WI38 (cell line): Measurements from ENCODE around the gene OR2L2.
"Not testable (repeated sequence)": the region's sequence is repeated elsewhere in the genome, so short reads cannot be mapped to it uniquely, and the experiment has no call there.

Source experiments
- H3K4me3 ChIP-seq: 2 replicates; pipeline ENCODE4 v1.5.1; 2011; ENCODE audit warnings: low read depth, mild to moderate bottlenecking, control low read depth, low read length
- CTCF ChIP-seq: IDR thresholded peaks from 2 replicates; pipeline ENCODE4 v1.5.1; 2012; ENCODE audit warnings: low read depth, mild to moderate bottlenecking, control low read depth, low read length

Gene OR2L2

GRCh38 chr1:248065604-248066003 lies 35.7 kb downstream of the OR2L2 start:
- H3K4me3 ChIP-seq: no peak overlapping the region
- no peak for TF ChIP-seq CTCF

GRCh38 chr1:248083864-248084263 lies 54.0 kb downstream of the OR2L2 start:
- not testable (repeated sequence) for H3K4me3 ChIP-seq
